Endothelial cell of umbilical vein (primary cell): ENCODE measurements around the gene FXYD6. TPM values are rescaled to one million over a fixed set of nuclear protein-coding genes. Genes with fewer than 3 reads are reported as not detected.

Experiments used
- BruUV-seq: library from RNA; stranded (reverse); fragments of 400-500 nt; replicated peaks from 2 replicates; lab custom pipeline; 2021; lab: Mats Ljungman, UMichigan
- CTCF ChIA-PET: fragments of 300-600, 350-600 bp; sonication (Branson Sonifier 250); formaldehyde crosslinking; loops from one replicate; lab custom pipeline; 2021; ENCODE audit warnings: antibody characterized with exemption, inconsistent platforms; lab: Charles Lee
- POLR2A ChIA-PET: fragments of 300-600, 350-600 bp; sonication (Branson Sonifier 250); formaldehyde crosslinking; loops from one replicate; lab custom pipeline; 2021; ENCODE audit warnings: antibody characterized with exemption, inconsistent platforms; lab: Charles Lee
- DNase-seq: peaks from one replicate; pipeline ENCODE4 v3.0.0-alpha.2; 2011; ENCODE audit warnings: low read depth, low spot score
- FAIRE-seq: peaks from 2 replicates; lab custom pipeline; 2011; peaks lifted over from hg19 to GRCh38; lab: Jason Lieb, UNC
- H2AFZ ChIP-seq: 2 replicates; pipeline ENCODE4 v1.6.0; 2012; ENCODE audit warnings: low read depth, low read length, control low read depth, inconsistent platforms
- H3K27ac ChIP-seq: 2 replicates; pipeline ENCODE4 v1.5.1; 2011; ENCODE audit warnings: low read depth, mild to moderate bottlenecking, control low read depth, low read length, moderate library complexity; ENCODE audit not compliant: insufficient read depth
- H3K27me3 ChIP-seq, 2 experiments: 2 replicates each; pipeline versions ENCODE4 v1.6.0 to v1.6.1; 2011; ENCODE audit warnings: low read length in 2 of 2, mixed read lengths in 1 of 2; ENCODE audit not compliant: control insufficient read depth in 2 of 2, insufficient read depth in 2 of 2
- H3K36me3 ChIP-seq, 2 experiments: 2 replicates in 1 of 2; 3 replicates in 1 of 2; pipeline ENCODE4 v1.5.1; 2011; ENCODE audit warnings: low read length in 2 of 2, mild to moderate bottlenecking in 1 of 2, moderate library complexity in 1 of 2; ENCODE audit not compliant: control insufficient read depth in 2 of 2, insufficient read depth in 2 of 2; ENCODE audit errors: extremely low read depth in 1 of 2
- H3K4me1 ChIP-seq: 3 replicates; pipeline ENCODE4 v1.5.1; 2011; ENCODE audit warnings: mild to moderate bottlenecking, low read length; ENCODE audit not compliant: control insufficient read depth, insufficient read depth; ENCODE audit errors: extremely low read depth
- H3K4me2 ChIP-seq: 2 replicates; pipeline ENCODE4 v1.6.1; 2011; ENCODE audit warnings: low read length, control low read depth, mixed read lengths; ENCODE audit not compliant: insufficient read depth
- H3K4me3 ChIP-seq, 3 experiments: fragments of 200-600 bp in 1 of 3; sonication (generic), shearing (Covaris generic) in 1 of 3; replicated peaks in 1 of 3; 2 replicates each; pipeline ENCODE4 v1.5.1; 2011 to 2016; ENCODE audit warnings: control low read depth in 3 of 3, low read length in 3 of 3, mild to moderate bottlenecking in 2 of 3, inconsistent platforms in 1 of 3, low read depth in 1 of 3, moderate library complexity in 1 of 3; ENCODE audit not compliant: insufficient read depth in 1 of 3
- H3K79me2 ChIP-seq: 2 replicates; pipeline ENCODE4 v1.6.0; 2012; ENCODE audit warnings: low read length, inconsistent platforms; ENCODE audit not compliant: control insufficient read depth, insufficient read depth
- H3K9ac ChIP-seq: replicated peaks from 2 replicates; pipeline ENCODE3; 2011; ENCODE audit warnings: low read length, control low read depth; ENCODE audit not compliant: insufficient read depth; ENCODE audit errors: extremely low read depth
- H3K9me1 ChIP-seq: replicated peaks from 3 replicates; pipeline ENCODE4 v1.6.0; 2011; ENCODE audit warnings: mild to moderate bottlenecking, low read length; ENCODE audit not compliant: control insufficient read depth, insufficient read depth; ENCODE audit errors: extremely low read depth
- H3K9me3 ChIP-seq: replicated peaks from 2 replicates; pipeline ENCODE4 v1.5.1; 2012; ENCODE audit warnings: low read length, inconsistent platforms; ENCODE audit not compliant: control insufficient read depth, insufficient read depth
- H4K20me1 ChIP-seq: replicated peaks from 2 replicates; pipeline ENCODE3; 2011; ENCODE audit warnings: mild to moderate bottlenecking, low read length; ENCODE audit not compliant: control insufficient read depth, insufficient read depth; ENCODE audit errors: extremely low read depth
- EZH2 ChIP-seq: IDR thresholded peaks from 2 replicates; pipeline ENCODE4 v1.6.1; 2012; ENCODE audit warnings: borderline replicate concordance, low read depth, mild to moderate bottlenecking, moderate library complexity, low read length, inconsistent platforms; ENCODE audit not compliant: severe bottlenecking
- FOS ChIP-seq: IDR thresholded peaks from 2 replicates; pipeline ENCODE4 v1.6.1; 2011; ENCODE audit warnings: mild to moderate bottlenecking, low read length, moderate library complexity, borderline replicate concordance; ENCODE audit not compliant: insufficient read depth
- GATA2 ChIP-seq: IDR thresholded peaks from 2 replicates; pipeline ENCODE4 v1.7.0; 2011; ENCODE audit warnings: low read depth, mild to moderate bottlenecking, moderate library complexity, mixed read lengths, low read length; ENCODE audit not compliant: insufficient read length, insufficient read depth
- JUN ChIP-seq: IDR thresholded peaks from 2 replicates; pipeline ENCODE4 v1.6.1; 2011; ENCODE audit warnings: borderline replicate concordance, low read depth; ENCODE audit not compliant: insufficient read length, insufficient read depth
- MYC ChIP-seq: IDR thresholded peaks from one replicate; pipeline ENCODE4 v1.6.1; 2011; ENCODE audit warnings: mild to moderate bottlenecking, low read depth, low read length
- POLR2A ChIP-seq: IDR thresholded peaks from 2 replicates; pipeline ENCODE4 v1.6.1; 2012; ENCODE audit warnings: low read depth, mild to moderate bottlenecking, control low read depth, low read length
- POLR2AphosphoS5 ChIP-seq: IDR thresholded peaks from 2 replicates; pipeline ENCODE4 v1.6.1; 2012; ENCODE audit warnings: low read depth, mild to moderate bottlenecking, control low read depth, low read length, moderate library complexity; ENCODE audit not compliant: insufficient read depth
- dilution Hi-C: fragments of 300-500 bp; cut with MboI; formaldehyde crosslinking; loops from one replicate; pipeline ENCODE4 v1.15.0; 2019; ENCODE audit warnings: low sequenced_read_pairs; ENCODE audit not compliant: extremely low pct_ligation_motif_present
- intact Hi-C: fragments of 100-400 bp; cut with micrococcal nuclease; formaldehyde crosslinking; loops from one replicate; pipeline ENCODE4 v1.10.0; 2022
- polyA plus RNA-seq, 4 experiments: library from polyadenylated mRNA; depleted of rRNA in 3 of 4; stranded (reverse) in 3 of 4; unstranded in 1 of 4; fragments of >200 nt; gene quantifications; 2 replicates each; pipeline versions ENCODE4 v1.2.1 to v1.2.3, GENCODE V29; 2011 to 2012; ENCODE audit warnings: missing spikeins in 1 of 4
- total RNA-seq: library from RNA; stranded (reverse); gene quantifications from 2 replicates; pipeline ENCODE4 v1.2.3, GENCODE V29; 2021
- TF ChIP-seq, protein P1 (sequence below): IDR thresholded peaks from 2 replicates; pipeline ENCODE4 v1.6.1; 2011; ENCODE audit not compliant: insufficient read depth, insufficient read length
- TF ChIP-seq, protein P2 (sequence below), 2 donors: IDR thresholded peaks; 1 replicate in 1 of 2; 2 replicates in 1 of 2; pipeline ENCODE4 v1.5.1; 2011; ENCODE audit warnings: low read length in 2 of 2, mild to moderate bottlenecking in 2 of 2, moderate library complexity in 2 of 2, control low read depth in 1 of 2, inconsistent platforms in 1 of 2, low read depth in 1 of 2; ENCODE audit not compliant: insufficient read depth in 1 of 2; ENCODE audit errors: extremely low read depth in 1 of 2

Gene FXYD6
- total and polyA plus RNA-seq, 2 donors (not counting 3 experiments of a cell fraction or from before 2014, with no cell fraction given): 1.4 to 8.7 TPM

DNA sequence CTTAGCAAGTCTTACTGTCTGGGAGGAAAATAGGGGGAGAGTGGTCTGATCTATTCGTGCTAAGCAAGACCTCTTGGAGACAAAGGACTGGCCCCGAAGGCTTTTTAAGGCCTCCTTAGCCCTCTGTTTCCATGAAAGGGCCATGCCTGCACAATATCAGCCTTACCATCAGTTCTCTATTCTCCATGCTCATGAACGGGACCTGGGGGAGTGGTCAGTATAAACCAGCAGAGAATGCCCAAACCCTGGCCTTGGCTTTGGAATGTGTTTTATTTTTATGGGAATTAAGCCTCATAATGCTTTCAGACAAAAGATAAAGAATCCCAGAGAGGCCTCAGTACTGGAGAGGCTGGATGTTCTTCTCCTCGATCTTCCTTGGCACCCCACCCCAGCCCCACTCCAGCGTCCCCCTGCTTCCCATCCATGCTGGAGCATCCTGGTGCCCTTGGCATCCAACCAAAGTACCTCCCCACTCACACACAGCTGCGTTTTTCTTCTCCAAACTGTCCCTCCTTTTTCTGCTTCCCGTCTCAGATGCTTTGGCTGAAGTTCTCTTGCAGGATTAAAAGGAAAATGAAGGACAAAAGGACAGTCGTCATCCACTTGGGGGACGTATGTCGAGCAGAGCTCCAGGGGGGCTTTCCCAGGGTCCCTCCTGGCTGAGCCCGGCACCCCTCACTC is 18.6 kb downstream of the FXYD6 start:
- no peak overlapping the region for H3K27ac ChIP-seq
- H3K9me3 ChIP-seq: no peaks in the 10 kb centered on the region
- H3K79me2 ChIP-seq: no peaks in the 10 kb centered on the region
- DNase-seq (no peak), FAIRE-seq (no peak)
- dilution Hi-C loops (no loop called here), intact Hi-C loops (no loop called here)
- no peaks in the 10 kb centered on the region for H3K36me3 ChIP-seq
- no peak overlapping the region for H2AFZ ChIP-seq
- H4K20me1 ChIP-seq: no peaks in the 10 kb centered on the region
- H3K9me1 ChIP-seq: no peaks in the 10 kb centered on the region
- peaks cover 6% of the 10 kb centered on the region for H3K4me1 ChIP-seq
- H3K4me3 ChIP-seq: no peak overlapping the region
- peaks cover 3 to 8% of the 10 kb centered on the region in 2 experiments for H3K27me3 ChIP-seq
- POLR2A ChIA-PET: no interaction called here
- no peak overlapping the region for H3K9ac ChIP-seq
- BruUV-seq: no TSS peak
- CTCF ChIA-PET: no interaction called here
- H3K4me2 ChIP-seq: no peak overlapping the region
- TF ChIP-seq FOS (no peak), POLR2AphosphoS5 (no peak), JUN (no peak), POLR2A (no peak), GATA2 (no peak), MYC (no peak), EZH2 (no peak)
- TF ChIP-seq, protein P1, sequence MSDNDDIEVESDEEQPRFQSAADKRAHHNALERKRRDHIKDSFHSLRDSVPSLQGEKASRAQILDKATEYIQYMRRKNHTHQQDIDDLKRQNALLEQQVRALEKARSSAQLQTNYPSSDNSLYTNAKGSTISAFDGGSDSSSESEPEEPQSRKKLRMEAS: no peak
- TF ChIP-seq, protein P2, sequence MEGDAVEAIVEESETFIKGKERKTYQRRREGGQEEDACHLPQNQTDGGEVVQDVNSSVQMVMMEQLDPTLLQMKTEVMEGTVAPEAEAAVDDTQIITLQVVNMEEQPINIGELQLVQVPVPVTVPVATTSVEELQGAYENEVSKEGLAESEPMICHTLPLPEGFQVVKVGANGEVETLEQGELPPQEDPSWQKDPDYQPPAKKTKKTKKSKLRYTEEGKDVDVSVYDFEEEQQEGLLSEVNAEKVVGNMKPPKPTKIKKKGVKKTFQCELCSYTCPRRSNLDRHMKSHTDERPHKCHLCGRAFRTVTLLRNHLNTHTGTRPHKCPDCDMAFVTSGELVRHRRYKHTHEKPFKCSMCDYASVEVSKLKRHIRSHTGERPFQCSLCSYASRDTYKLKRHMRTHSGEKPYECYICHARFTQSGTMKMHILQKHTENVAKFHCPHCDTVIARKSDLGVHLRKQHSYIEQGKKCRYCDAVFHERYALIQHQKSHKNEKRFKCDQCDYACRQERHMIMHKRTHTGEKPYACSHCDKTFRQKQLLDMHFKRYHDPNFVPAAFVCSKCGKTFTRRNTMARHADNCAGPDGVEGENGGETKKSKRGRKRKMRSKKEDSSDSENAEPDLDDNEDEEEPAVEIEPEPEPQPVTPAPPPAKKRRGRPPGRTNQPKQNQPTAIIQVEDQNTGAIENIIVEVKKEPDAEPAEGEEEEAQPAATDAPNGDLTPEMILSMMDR (IDR thresholded peaks at IDR 0.05; ENCODE audit: extremely low read depth in 1 of 2, insufficient read depth in 1 of 2, low read depth in 1 of 2, low read length in 2 of 2): no peak
